NCI-H510A (cell line): ENCODE results near the gene COL9A3.

Experiments
- DNase-seq: peaks from one replicate; lab custom pipeline; 2025; lab: John Stamatoyannopoulos, UW

Gene COL9A3

DNA sequence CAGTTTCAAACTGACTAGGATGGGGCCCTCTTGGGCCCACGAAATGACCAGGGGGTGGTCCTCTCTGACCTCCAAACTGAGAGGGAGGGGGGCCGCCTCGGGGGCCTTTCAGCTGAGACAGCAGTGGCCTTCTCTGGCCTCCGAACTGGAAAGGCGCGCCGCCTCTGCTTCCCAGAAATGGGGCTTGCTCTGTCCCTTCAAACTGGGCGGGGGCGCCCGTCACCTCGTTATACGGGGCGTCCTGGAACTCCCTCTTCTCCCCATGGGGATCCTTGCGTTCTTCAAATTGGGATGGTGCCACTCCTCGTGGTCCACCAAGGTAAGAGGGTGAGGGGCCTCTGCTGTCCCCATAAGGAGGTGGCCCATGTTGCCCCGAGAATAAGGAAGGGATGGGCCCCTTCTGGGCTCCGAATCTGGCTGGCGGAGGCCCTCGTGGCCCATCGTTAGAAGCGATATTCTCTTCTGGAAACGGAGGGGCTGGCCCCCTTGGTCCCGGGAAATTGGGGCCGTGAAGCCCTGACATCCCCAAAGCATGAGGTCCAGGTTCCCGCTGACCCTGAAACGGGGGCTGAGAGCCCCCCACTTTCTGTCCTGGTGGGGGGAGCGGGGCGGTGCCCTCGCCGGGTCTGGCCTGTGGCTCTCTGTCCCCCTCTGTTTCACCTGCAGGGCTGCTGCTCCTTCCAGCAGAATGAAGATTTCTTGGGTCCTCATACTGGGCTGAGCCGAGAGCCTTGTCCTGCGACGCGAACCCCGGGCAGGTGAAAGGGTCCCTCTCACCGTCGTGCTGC lies 63.5 kb downstream of the COL9A3 start:
- DNase-seq, result no peak

GRCh38 chr20:62880935-62881661 lies 64.2 kb downstream of the COL9A3 start:
- no peak for DNase-seq

GRCh38 chr20:62881662-62882395 lies 65.0 kb downstream of the COL9A3 start:
- no peak for DNase-seq

DNA sequence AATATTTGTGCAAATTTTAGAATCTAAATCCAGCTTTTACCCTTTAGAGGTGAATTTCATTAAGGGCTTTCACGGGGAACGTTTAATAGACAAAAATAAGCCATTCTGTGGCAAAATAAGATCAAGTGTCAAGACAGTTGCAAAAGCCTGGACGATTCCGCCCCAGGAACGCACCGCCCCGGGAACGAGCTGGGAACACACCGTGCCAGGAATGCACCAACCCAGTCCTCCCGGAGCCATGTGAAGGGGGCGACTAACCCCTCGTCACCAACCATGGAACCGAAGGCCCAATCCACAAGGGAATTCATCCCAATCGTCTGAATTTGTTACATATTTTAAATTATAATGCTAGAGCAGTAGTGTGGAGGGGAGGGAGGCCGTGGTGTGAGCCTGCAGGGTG lies 65.6 kb downstream of the COL9A3 start:
- no peak for DNase-seq

DNA sequence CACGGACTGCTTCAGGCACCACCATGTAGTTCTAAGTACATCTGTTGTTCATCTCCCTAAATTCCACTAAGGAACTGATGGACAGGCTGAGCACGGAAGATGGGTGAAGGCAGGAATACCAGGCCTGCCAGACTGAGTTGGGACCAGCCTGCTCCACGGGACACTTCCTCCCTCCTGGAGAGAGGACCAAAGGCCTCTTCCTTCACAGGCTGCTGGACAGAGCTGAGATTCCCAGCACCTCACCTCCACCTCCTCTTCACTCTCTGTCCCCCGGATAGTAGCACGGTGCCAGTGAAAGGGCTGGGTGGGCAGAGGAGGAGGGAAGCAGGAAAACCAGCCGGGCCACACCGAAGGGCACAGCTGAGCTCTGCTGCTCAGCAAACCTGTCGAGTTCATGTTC lies 67.7 kb downstream of the COL9A3 start:
- no peak for DNase-seq

GRCh38 chr20:62885046-62885895 lies 68.4 kb downstream of the COL9A3 start:
- no peak for DNase-seq

GRCh38 chr20:62885896-62886708 lies 69.3 kb downstream of the COL9A3 start:
- DNase-seq, result peak; percentile 31

- DNase-seq, result no peak
Measured at GRCh38 chr20:62886709-62887058, 69.8 kb downstream of the COL9A3 start.

- DNase-seq, result peak; percentile 60
Measured at GRCh38 chr20:62887152-62887859, 70.5 kb downstream of the COL9A3 start.

GRCh38 chr20:62887860-62888239 lies 71.0 kb downstream of the COL9A3 start:
- no peak for DNase-seq

GRCh38 chr20:62888406-62888805 lies 71.6 kb downstream of the COL9A3 start:
- DNase-seq, result no peak

- no peak for DNase-seq
Measured at GRCh38 chr20:62888910-62889309, 72.1 kb downstream of the COL9A3 start.

GRCh38 chr20:62889411-62889810 lies 72.6 kb downstream of the COL9A3 start:
- DNase-seq, result no peak

GRCh38 chr20:62889871-62890270 lies 73.0 kb downstream of the COL9A3 start:
- no peak for DNase-seq

GRCh38 chr20:62890444-62890843 lies 73.6 kb downstream of the COL9A3 start:
- no peak for DNase-seq
